Activated CD4-positive, alpha-beta T cell treated with anti-CD3 and anti-CD28 coated beads, Interleukin-2, amount 50 U/mL, for 24 hours (primary cell): ENCODE results near the gene IFNL1.
"Not testable (repeated sequence)": the region's sequence is repeated elsewhere in the genome, so short reads cannot be mapped to it uniquely, and the experiment has no call there.

Source experiments
- DNase-seq, 2 donors: peaks; one replicate each; pipeline ENCODE4 v3.0.0-alpha.2; 2020; ENCODE audit warnings: low read depth in 1 of 2, low spot score in 1 of 2

The IFNL1 gene

DNA sequence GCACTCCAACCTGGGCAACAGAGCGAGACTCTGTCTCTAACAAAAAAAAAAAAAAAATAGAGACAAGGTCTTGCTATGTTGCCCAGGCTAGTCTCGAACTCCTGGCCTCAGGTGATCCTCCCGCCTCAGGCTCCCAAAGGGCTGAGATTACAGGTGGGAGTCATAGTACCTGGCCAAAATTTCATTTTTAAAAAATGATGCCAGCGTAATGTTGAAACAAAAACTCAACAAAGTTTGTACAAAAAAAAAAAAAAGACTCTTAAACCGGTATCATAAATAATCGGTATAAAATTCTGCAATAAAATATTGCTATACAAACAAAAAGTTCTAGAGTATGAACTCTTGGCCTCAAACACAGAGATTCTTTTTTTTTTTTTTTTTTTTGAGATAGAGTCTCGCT, 36.1 kb downstream of the IFNL1 start:
- no peak for DNase-seq

DNA sequence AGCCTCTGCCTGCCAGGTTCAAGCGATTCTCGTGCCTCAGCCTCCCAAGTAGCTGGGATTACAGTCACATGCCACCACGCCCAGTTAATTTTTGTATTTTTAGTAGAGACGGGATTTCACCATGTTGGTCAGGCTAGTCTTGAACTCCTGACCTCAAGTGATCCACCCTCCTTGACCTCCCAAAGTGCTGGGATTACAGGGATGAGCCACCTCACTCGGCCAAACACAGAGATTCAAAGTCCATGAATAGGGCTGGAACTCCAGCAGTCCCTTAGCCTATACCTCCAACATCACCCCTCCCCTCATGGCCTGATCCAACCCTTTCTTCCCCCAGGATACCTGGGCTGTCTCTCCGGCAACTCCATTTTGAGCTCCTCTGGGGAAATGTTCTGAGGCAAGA, 36.5 kb downstream of the IFNL1 start:
- not testable (repeated sequence) for DNase-seq

DNA sequence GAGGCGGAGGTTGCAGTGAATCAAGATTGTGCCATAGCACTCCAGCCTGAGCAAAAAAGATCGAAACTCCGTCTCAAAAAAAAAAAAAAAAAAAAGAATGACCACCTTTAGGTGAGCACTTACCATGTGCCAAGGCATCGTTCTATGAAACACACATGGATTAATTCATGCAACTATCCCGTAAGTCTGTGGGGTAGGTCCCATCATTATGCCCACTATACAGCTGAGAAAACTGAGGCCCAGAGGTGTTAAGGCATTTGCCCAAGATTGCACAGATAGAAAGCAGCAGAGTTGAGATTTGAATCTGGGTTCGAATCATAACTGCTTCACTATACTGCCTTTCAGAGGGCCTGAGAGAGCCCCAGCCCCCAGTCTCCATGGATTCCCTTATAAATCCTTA, 37.3 kb downstream of the IFNL1 start:
- DNase-seq = no peak

DNA sequence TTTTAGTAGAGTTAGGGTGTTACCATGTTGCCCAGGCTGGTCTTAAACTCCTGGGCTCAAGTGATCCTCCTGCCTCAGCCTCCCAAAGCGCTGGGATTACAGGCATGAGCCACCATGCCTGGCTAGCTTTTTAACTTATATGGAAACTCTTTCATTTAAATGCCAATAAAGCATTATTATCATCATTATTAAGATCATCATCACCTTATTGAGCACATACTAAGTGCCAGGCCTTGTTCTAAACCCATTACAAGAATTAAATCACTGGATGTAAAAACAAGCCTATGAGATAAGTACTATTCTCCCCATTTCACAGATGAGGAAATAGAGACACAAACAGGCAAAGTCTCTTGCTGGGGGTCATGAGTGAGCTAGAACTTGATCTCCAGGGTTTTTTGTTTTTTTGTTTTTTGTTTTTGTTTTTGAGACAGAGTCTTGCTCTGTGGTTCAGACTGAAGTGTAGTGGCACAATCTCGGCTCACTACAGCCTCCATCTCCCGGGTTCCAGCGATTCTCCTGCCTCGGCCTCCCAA, 38.3 kb downstream of the IFNL1 start:
- DNase-seq = no peak

DNA sequence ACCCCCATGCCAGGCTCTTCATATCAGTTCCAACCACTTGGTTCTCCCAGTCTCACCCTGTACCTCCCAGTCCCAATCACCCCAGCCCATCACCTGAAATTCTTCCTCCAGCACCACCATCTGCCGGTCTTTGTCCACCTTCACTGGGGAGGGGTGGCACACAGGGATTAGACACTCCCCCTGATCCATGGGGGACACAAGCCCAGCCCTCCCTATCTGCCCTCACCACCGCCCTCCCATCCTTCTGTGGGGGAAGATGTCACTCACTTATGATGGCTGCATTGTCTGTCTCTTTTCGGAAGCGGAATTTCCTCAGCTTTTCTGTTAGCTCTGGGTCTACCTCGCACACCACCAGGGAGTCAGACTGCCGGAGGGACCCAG, 39.0 kb downstream of the IFNL1 start:
- DNase-seq = no peak

DNA sequence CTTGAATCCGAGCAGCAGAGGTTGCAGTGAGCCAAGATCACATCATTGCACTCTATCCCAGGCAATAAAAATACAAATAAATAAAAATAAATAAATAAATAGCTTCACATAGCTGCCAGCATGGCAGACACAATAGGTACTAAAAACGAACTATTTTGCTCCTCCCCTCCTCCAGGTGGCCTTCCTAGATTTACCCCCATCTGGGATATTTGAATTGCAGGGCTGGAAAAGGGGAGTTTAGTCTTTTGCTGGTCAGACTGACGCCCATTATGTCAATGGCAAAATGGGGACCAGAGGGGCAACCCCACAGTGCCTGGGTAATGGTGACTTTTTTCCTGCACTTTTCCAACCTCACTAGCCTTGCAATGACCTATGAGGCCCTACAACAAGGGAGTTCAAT, 40.3 kb downstream of the IFNL1 start:
- DNase-seq = no peak

DNA sequence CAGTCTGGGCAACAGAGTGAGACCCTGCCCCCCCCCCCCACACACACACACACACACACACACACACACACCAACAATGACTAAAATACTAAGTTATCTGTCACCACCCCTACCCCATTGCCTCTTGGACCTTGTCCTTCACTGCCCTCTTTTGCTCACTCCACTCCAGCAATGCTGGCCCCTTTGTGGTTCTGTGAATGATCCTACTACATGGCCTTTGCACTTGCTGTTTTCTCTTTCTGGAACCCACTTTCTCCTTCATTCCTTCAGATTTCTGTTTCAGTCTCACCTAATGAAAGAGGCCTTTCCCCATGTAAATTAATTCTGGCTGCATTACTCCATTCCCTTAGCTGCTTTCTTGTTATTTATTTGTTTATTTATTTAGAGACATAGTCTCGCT, 43.5 kb downstream of the IFNL1 start:
- no peak for DNase-seq

DNA sequence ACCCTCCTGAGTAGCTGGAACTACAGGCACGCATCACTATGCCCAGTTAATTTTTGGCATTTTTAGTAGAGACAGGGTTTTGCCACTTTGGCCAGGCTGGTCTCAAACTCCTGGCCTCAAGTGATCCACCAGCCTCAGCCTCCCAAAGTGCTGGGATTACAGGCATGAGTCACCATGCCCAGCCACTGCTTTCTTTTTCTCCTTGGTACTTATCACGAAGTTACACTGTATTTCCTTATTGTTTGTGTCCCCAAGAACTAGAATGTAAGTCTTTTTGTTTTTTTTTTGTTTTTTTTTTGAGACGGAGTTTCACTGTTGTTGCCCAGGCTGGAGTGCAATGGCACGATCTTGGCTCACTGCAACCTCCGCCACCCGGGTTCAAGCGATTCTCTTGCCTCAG, 43.9 kb downstream of the IFNL1 start:
- DNase-seq = not testable (repeated sequence)

DNA sequence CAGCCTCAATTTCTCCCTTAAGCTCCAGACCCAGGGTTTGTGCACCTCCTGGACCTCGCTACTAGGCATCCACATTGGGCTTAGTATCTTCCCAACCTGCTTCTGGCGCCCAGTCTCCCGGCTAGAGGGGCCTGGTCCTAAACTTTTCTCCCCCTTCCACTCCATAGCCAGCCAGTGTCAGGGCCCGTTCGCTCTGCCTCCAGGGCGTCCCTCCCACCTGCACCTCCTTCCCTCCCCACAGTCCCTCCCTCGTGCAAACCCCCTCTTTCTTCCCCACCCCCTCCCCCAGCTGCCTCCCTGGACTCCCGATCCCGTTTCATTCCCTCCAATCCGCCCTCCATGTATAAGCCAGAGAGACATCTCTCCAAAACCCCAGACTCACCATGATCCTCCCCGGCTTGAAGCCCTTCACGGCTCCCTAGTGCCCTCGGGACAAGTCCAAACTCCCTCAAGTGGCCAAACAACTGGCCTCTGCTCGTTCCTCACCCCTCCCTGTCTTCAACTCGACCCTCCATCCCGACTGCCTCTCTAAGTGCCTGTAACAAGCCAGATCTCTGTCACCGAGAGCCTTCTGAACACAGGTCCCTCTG, 45.0 kb downstream of the IFNL1 start:
- no peak for DNase-seq

DNA sequence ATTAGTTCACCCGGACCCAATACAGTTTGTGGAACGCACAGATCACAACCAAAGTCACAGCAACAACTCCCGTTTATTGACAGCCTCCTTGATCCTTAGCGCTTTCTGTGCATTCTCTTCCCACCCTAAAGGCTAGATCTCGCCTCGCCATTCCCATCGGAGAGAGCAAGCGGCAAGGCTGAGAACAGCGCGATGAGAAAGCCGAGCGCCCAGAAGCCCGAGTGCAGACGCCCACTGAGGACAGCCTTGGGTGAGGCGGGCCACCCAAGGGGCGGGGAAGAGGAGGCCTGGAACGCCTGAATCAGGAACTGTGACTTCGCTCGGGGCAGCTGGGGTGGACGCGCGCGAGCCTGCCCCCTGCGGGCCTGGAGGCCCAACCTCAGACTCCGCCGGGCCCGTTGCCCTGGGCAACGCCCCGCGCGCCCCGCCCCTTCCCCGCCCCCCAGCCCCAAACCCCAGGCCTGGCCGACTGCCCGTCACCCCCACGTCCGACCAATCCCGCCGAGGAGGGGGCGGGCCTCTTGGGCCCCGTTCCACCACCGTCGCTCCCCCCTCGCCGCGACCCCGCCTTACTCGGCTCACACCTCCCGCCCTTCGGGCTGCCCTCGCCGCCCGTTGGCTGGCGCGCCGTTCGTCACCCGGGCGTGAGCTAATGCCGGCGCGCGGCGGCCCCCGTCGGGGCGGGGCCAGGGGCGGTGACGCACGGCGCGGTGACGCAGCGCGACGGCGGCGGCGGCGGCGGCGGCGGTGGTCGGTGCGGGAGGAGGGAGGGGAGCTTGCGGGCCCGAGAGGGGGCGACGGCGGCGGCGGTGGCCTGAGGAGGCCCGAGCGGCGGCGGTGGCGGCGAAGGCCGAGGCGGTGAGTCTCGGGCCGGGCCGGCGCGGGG, 45.8 kb downstream of the IFNL1 start, which contains the start of gene SAMD4B:
TSS of gene SAMD4B (plus strand) at position 703 of the 886 bp plus-strand sequence. CDS start 14,473 bp downstream, outside the sequence.
- peak; percentile 96 to 98 for DNase-seq

DNA sequence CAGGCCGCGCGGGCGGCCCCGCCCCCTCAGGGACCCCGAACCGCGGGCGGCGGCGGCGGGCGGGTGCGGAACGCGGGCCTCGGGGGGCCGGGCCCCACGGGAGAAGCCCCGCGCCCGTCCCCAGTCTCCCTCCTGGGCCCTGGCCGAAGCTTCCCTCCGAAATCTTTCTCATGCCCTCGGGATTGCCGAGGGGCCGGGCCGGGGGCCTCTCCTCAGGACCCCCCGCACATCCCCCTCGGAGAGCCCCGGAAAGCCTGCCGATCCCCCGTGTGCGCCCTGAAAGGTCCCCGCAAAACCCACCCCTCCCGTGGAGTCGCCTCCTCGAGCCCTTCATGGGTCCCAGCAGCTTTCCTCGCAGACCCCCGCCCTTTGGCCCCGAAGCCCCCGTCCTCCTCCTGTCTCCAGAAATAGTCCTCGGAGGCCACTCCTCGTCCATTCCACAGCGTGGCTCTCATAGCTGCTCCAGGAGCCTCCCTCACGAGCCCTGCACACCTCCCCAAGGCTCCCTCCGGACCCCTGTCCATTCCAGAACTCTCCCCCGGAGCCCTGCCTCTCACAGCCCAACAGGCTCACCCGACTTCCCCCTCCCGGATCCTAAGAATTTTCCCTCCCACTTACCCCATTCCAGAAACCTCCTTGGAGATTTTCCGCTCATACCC, 46.6 kb downstream of the IFNL1 start:
- no peak for DNase-seq

DNA sequence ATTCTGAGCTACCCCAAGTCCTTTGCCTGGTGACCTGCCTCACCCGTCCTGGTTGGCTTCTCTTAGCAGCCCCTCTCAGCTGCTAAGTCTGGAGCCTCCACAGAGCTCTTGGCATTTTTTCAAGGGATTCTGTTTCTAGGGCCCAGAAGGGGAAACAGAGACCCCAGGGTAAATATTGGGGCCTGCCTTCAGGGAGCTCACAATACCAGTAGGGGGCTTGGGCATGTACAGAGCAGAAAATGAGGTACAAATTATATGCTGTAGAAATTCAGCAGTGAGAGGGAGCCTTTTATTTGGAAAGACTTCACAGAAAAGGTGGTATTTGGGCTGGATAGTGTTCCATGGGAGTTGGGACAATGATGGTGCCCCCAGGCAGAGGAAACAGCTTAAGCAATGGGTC, 49.7 kb downstream of the IFNL1 start:
- DNase-seq = no peak

DNA sequence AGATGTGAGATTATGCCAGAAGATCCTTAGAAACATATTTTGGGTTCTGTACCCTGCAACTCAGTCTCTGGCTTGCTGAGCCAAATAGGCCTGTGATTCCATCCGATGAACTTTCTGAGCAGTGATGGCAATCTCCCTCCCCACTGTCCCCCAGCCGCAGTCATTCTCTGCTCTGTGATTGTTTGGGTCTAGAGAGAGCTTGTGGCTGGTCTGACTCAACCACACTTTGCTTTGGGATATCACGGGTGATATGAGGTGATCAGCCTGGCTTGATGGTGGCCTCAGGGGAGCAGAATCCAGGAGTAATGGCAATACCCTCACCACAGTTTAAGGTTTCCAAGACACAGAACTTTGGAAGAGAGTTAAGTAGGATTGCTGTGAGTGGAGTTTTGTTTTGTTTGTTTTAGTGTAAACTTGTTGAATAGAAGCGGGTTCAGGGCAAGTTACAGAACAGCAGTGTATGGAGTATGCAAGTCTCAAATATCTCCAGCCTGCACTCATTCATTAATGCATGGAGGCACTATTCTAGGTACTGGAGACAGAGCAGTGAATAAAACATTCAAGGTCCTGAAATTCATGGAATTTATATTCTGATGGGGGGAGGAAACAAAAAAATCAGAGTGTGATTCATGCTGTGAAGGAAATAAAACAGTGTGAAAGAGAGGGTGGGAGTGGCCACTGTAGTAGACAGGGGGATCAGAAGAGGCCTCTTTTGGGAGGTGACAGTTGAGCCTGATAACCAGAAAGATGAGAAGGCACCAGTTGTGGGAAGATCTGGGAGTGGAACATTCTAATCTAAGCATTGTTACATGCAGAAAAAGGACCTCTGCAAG, 51.3 kb downstream of the IFNL1 start:
- DNase-seq = no peak
